VCaP (cell line): ENCODE data around the gene TFCP2.
A peak's percentile ranks its signal among the peaks of the same experiment; 100 is the strongest.

Experiments used
- H3K27ac ChIP-seq: fragments of 450-650 bp; 2 replicates; pipeline ENCODE4 v1.5.1; 2017
- TF ChIP-seq, protein P1 (sequence below): fragments of 450-650 bp; conservative IDR thresholded peaks from 2 replicates; pipeline ENCODE4 v1.5.1; 2017; ENCODE audit warnings: mild to moderate bottlenecking, moderate library complexity

The TFCP2 gene

DNA sequence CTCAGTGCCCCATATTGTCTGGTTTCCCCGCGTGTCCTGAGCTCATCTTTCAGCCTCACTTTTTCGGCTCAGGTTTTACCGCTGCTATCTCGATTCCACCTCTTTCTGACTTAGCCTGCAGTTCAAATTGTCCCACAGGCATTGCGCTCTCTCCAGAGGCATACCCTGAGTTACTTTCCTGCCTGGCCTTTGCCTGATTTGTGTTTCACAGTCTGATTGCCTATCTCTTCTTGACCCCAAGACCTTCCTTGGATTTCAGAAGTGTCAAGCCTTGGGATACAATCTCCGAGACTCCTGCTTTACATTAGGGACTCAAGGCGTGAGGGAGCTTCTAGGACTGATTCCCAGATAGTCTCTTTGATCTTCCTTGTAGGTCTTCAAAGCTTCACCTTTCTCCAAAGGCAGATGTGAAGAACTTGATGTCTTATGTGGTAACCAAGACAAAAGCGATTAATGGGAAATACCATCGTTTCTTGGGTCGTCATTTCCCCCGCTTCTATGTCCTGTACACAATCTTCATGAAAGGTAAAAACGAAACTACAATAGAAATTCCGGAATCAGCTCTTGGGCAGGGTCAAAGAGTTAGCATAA, 124.2 kb downstream of the TFCP2 start:
- H3K27ac ChIP-seq = peak overlapping the region; percentile 90

GRCh38 chr12:51047655-51048540, 125.0 kb downstream of the TFCP2 start, which contains the start of gene LETMD1:
TSS of gene LETMD1 (plus strand) at chr12:51048327. CDS start at chr12:51048357, 30 bp downstream.
- TF ChIP-seq, protein P1, sequence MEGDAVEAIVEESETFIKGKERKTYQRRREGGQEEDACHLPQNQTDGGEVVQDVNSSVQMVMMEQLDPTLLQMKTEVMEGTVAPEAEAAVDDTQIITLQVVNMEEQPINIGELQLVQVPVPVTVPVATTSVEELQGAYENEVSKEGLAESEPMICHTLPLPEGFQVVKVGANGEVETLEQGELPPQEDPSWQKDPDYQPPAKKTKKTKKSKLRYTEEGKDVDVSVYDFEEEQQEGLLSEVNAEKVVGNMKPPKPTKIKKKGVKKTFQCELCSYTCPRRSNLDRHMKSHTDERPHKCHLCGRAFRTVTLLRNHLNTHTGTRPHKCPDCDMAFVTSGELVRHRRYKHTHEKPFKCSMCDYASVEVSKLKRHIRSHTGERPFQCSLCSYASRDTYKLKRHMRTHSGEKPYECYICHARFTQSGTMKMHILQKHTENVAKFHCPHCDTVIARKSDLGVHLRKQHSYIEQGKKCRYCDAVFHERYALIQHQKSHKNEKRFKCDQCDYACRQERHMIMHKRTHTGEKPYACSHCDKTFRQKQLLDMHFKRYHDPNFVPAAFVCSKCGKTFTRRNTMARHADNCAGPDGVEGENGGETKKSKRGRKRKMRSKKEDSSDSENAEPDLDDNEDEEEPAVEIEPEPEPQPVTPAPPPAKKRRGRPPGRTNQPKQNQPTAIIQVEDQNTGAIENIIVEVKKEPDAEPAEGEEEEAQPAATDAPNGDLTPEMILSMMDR = peak; percentile 97
- peak within 1 kb of the TSS; percentile 90 for H3K27ac ChIP-seq

More for the DNA sequence above, 124.2 kb downstream of the TFCP2 start:
- TF ChIP-seq, protein P1 = no peak
